Eye (tissue), 1 donor: Measurements from ENCODE around the gene F2R.
"Not testable (repeated sequence)": the region's sequence is repeated elsewhere in the genome, so short reads cannot be mapped to it uniquely, and the experiment has no call there.

ENCODE experiments used
- DNase-seq: peaks from one replicate; pipeline ENCODE4 v3.0.0-alpha.2; 2015

F2R gene

DNA sequence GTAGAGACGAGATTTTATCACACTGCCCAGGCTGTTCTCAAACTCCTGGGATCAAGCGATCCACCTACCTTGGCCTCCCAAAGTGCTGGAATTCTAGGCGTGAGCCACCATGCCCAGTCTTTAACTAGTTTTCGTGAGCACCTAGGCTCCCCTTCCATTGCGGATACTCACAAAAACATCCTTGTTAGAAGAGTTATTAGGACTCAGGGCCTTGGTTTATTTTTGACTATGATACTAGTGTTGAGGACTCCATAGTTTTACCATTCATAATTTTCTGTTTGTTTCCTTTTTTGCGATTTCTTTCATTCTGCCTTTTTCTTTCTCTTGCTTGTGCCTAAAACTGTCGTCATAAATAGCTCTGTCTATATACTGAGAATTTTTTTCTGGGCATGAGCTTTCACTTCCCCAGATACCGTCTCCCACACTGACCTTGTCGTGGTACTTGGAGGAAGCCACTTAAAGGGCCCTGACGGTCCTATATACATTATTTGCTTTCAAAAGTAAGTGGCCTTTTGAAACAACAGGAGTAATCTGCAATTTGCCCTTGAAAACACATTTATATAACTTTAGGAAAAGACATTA is 5.2 kb downstream of the F2R start:
- DNase-seq = no peak

DNA sequence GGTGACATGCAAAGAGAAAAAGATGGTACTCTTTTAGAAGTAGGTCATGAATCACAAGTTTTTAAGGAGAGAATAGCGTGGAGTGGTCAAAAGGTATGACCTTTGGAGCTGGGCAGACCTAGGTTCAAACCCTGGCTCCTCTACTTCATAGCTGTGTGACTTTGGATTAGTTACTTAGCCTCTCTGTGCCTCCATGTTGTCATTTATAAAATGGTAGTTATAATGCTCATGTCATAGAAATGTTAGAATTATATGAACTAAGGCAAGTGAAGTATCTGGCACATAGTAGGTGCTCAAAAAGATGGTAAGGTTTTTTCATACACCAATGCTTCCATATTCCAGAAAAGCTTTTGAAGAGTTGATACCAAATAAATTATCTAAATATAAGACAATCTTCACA is 7.3 kb downstream of the F2R start:
- no peak for DNase-seq

DNA sequence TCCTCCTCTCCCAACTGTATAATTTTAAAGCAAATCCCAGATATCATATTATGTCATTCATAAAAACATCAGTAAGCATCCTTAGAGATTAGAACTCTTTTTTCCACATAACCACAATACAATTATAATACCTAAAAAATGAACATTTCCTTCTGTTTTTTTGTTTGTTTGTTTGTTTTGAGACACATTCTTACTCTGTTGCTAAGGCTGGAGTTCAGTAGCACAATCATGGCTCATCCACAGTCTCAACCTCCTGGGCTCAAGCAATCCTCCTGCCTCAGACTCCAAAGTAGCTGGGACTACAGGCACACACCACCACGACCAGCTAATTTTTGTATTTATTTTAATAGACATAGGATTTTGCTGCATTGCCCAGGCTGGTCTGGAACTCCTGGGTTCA is 8.0 kb downstream of the F2R start:
- DNase-seq = no peak

DNA sequence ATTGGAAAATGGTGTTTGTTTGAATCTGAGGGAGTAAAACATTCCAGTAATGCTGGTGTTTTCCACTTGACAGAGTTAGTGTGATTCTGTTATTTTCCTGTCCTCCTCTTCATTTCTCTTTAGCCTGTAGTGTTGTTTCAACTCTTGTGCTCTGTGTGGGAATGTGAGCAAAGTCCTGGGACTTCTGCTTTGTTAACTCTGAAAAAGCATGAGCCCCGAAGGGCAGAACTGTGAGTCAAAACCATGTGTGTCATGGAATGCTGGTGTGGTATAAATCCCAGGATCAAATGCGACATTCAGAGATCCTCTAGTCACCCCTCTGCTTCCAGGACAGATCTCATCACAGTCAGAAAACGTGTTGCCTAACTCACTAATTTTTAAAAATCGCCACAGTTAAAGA is 8.9 kb downstream of the F2R start:
- no peak for DNase-seq

DNA sequence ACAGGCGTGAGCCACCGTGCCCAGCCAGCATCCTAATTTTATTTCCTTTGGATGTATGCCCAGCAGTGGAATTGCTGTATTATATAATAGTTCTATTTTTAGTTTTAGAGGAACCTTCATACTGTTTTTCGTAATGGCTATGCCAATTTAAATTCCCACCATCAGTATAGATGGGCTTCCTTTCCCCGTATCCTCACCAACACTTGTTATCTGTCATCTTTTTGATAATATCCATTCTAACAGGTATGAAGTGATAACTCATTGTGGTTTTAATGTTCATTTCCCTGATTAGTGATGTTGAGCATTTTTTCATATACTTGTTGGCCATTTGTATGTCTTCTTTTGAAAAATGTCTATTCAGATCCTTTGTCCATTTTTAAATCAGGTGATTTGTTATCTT is 13.0 kb downstream of the F2R start:
- DNase-seq = no peak

DNA sequence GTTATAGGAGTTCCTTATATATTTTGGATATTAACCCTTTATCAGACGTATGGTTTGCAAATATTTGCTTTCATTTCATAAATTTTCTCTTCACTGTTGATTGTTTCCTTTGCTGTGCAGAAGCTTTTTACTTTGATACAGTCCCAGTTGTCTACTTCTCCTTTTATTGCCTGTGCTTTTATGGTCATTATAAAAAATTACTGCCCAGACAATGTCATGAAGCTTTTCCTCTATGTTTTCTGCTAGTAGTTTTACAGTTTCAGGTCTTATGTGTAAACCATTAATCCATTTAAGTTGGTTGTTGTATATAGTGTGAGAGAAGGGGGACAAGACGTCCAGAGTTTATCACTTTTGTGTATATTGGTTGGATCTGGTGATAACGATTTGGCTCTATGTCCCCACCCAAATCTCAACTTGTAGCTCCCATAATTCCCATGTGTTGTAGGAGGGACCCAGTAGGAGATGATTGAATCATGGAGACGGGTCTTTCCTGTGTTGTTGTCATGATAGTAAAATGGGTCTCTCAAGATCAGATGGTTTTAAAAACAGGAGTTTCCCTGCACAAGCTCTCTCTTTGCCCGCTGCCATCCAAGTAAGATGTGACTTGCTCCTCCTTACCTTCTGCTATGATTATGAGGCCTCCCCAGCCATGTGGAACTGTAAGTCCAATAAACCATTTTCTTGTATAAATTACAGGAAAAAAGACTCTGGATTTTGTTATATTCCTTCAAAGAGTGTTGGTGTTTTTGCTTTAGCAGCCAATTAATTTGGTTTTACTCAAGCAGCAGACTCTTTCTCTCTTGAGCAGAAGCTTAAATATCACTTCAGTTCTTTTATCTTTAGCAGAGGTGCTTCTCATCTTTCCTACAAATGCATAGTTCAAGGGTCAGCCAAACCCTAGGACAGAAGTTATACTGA is 13.7 kb downstream of the F2R start:
- no peak for DNase-seq

DNA sequence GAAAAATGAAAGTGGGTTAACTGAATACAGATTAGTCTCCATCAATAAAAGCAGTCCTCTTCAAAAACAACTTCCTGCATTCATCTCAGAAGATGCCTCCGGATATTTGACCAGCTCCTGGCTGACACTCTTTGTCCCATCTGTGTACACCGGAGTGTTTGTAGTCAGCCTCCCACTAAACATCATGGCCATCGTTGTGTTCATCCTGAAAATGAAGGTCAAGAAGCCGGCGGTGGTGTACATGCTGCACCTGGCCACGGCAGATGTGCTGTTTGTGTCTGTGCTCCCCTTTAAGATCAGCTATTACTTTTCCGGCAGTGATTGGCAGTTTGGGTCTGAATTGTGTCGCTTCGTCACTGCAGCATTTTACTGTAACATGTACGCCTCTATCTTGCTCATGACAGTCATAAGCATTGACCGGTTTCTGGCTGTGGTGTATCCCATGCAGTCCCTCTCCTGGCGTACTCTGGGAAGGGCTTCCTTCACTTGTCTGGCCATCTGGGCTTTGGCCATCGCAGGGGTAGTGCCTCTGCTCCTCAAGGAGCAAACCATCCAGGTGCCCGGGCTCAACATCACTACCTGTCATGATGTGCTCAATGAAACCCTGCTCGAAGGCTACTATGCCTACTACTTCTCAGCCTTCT is 16.6 kb downstream of the F2R start:
- DNase-seq = no peak

DNA sequence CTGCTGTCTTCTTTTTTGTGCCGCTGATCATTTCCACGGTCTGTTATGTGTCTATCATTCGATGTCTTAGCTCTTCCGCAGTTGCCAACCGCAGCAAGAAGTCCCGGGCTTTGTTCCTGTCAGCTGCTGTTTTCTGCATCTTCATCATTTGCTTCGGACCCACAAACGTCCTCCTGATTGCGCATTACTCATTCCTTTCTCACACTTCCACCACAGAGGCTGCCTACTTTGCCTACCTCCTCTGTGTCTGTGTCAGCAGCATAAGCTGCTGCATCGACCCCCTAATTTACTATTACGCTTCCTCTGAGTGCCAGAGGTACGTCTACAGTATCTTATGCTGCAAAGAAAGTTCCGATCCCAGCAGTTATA is 17.1 kb downstream of the F2R start:
- no peak for DNase-seq

DNA sequence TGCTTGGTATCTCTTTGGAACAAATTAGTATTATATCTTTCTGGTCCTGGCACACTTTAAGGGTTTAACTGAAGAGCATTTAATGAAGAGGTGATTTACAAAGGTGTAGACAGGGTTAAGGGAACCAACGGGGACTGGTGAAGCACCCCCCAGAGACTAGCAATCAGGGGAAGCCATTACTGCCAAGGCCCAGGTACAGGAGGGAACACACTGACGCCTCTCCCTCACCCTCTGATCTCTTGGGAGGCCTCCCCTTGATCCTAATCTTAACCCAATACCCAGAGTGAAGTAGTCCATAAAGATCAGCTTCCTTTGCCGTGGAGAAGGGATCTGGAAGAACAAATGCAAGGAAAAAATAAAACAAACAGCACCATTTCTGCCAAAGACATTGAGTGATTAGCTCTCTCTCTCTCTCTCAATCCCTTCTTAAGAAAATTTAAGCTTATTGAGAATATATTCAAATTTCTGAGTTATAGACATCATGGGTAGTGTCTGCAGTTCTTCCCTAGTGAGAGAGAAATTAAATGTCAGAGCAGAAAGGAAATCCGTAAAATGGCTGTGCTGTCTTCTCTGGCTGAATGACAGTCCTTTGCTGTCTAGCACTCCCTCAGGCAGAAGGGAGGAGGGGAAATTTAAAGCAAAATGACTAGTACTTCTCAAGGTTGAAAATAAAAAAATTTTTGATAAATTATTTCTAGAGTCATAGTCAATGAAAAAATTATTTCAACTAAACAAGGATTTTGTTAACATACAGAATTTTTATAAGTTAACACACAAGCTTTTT is 20.0 kb downstream of the F2R start:
- DNase-seq = no peak

DNA sequence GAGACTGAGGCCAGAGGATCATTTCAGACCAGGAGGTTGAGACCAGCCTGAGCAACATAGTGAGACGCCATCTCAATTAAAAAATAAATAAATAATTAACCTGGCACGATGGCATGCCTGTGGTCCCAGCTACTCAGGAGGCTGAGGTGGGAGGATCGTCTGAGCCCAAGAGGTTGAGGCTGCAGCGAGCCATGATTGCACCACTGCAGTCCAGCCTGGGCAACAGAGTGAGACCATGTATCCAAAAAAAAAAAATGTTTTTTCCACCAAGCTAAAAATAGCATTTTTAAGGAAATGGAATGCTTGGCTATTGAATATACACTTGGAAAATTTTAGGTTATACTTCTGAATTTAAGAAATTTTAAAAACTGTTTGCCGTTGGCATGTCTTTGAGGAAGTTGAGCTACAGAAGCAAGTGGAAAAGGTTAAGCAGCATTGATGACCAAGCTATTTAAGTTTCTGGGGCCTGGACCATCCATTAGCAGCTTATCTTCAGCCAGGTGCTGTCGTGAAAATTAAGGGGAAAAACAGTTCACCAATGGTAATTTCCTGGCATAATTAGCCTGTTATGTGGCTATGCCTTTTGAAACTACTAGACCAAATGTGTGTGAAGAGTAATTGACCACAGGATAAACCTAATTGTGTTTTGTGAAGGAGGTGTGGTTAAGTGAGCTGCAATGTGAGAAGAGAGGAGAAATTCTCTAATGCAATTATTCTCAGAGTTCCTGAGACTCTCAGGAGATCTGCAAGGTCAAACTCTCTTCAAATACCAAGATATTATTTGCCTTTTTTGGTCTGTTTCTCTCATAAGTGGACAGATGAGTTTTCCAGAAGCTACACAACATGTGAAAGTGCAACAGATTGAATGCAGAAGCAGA is 21.0 kb downstream of the F2R start:
- no peak for DNase-seq

DNA sequence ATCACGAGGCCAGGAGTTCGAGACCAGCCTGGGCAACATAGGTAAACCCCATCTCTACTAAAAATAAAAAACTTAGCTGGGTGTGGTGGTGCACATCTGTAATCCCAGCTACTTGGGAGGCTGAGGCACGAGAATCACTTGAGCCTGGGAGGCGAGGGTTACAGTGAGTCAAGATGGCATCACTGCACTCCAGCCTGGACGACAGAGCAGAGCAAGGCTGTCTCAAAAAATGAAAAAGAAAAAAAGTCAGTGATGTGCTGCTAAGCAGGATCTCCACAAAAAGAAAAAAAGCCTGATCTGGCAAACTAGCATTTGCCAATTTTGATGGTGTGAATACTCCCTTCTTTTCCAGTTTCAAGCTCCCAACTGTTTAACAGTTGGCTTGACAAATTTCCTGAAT is 21.9 kb downstream of the F2R start:
- no peak for DNase-seq

DNA sequence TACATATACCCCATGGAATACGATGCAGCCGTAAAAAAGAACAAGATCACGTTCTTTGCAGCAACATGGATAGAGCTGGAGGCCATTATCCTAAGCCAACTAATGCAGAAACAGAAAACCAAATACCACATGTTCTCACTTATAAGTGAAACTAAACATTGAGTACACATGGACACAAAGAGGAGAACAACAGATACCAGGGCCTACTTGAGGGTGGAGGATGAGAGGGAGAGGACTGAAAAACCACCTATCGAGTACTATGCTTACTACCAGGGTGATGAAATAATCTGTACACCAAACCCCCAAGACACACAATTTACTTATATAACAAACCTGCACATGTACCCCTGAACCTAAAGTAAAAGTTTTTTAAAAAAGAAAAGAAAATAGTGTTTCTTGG is 25.6 kb downstream of the F2R start:
- not testable (repeated sequence) for DNase-seq

DNA sequence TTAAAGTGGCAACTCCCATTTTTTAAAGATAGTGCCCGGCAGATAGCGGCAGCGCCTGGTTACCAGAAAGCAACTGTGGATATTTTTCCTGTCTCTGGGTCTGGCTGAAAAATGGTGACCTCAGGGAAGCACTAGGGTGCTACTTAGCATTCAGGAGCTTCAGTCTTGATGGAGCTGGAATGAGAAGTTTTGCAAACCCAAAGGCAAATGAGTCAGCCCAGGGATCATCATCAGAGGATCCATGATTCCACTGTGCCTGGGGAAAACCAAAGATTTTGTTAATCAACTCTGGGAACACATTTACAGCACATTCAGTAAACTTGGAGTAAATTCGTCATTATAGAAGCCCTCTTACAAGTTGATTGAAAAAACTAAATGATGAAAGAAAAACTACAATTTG is 26.7 kb downstream of the F2R start:
- no peak for DNase-seq

DNA sequence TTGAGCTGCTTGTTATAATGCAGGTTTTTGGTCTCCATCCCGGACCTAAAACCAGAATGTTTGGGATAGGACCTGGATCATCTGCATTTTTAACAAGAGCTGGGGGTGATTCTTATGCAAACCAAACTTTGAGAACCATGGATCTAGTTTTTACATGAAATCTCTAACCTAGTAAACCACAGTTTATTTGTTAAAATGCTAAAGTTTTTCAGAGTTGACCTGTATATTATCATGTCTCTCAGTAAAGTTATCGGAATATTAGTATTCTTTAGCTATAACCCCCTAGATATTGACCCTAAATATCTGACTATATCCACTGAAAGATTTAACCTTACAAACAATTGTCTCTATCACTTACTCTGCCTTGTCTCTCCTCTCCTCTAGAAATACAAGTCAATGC is 28.7 kb downstream of the F2R start:
- DNase-seq = no peak

DNA sequence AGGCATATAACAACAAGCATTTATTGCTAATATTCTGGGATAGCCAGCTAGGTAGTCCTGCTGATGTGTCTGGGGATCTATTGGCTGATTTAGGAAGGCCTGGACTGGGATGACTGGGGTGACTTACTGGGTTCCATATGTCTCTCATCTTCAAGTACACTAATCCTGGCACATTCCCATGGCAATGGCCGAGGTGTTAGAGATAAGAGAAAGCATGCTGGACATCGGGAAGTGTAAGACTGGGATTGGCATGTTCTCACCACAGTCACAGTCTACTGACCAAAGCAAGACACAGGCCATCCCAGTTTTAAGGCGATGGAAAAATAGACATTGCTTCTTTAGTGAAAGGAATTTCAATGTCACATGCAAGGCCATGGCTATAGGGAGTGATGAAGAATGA is 29.7 kb downstream of the F2R start:
- DNase-seq = no peak

DNA sequence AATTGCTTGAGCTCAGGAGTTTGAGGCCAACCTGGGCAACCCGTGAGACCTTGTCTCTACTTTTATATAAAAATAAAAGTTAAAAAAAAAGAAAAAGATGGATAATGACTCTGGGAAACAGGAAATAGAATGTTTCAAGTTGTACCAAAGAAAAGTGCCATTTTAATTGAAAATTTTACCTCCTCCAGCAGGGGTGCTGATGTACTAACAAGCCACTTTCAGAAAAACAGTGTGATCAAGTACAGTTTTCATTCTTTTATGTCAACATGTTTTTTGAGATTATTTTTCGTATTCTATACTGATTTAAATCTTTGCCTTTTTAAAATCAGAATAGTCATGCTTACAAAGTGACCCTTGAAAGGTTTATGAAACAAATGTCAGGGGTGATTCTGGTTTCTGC is 30.8 kb downstream of the F2R start:
- DNase-seq = no peak

DNA sequence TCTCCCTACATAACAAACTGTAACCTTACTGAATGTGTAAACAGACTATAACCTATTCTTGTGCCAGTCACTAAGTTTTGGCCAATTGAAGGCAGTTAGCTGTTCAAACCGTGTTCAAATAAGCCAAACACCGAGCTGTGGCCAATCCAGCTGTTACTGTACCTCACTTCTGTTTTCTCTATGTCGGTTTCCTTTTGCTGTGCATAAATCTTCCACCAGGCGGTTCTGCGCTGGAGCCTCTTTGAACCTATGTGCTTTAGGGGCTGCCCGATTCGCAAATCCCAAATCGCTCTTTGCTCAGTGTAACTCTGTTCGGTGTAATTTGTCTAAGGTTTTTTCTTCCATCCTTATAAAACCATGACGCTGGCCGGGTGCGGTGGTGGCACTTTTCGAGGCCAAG is 31.8 kb downstream of the F2R start:
- no peak for DNase-seq

DNA sequence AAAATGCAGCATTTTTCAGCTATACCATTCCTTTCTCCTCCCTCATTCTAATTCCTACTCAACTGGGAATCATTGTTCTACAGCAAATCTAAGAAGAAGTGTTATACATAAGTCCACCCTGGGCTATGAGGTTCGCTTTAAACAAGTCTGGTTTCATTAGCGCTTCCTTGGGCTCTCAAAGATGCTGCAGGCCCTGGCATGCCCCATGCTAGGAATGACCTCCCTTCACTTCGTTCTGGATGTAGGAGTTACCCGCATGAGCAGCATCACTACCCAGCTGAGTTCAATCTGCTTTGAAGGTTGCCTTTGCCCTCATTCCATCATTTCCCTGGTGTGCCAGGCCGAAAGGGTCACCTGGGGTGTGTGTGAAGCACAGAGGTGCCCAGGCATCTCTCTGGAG is 35.4 kb downstream of the F2R start:
- no peak for DNase-seq

DNA sequence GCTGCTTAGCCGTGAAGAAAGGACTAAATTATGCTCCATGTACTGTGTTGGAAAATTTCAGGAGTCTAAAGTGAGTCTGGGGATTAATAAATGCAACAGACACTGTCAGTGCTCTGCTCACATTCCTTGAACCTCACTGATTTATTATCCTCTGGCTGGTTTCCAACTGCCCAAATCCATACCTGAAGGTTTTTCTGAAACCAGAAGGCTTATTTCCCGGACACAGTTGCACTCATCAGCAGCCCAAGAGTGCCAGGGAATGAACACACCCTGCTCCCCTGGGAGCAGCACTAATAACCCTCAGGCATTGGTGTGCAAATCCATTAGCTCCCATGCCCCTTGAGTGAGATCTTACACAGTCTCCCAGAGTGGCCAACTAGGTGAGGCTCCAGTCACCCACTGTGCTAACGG is 38.7 kb downstream of the F2R start:
- no peak for DNase-seq

DNA sequence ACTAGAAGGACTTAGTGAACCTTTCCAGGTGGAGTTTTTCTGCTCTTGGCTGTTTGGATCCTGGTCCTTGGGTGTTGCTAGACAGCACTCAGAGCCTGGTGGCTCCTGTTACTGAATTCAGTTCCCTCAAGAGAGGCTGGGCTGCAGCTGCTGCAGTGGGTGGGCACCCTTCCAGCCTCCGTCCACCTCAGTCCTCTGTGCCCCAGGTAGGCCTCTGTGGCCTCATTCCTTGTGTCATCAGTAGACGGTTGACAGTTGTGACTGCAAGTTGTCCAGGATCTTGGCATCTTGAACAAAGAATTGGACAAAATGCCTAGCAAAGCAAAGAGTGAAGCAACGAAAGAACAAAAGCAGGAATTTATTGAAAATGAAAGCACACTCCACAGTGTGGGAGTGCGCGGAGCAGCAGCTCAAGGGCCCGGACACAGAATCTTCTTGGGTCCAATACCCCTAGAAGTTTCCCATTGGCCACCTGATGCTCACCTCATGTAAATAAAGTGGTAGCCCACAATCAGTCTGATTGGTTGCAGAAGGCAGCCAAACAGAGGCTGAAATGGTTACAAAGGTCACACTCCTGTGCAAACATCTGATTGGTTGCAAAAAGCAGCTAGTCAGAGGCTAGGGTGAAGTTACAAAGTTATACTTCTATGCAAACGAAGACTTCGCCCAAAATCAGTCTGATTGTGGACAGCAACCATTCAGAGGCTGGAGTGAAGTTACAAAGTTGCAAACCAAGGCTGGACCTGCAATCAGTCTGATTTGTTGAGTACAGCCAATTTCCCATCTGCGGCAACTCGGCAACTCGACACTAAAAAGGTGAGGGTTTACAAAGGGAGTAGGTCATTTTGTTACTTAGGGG is 40.1 kb downstream of the F2R start:
- DNase-seq = no peak

DNA sequence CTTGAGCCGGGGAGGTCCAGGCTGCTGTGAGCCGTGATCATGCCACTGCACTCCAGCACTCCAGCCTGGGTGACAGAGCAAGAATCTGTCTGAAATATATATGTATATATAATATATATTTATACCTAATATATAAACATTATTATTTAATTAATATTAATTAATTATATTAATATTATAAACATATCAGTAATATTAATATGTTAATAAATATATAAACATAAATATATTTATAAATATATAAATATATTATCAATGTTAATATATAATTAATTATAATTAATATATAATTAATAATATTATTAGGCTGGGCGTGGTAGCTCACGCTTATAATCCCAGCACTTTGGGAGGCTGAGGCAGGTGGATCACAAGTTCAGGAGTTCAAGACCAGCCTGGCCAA is 41.1 kb downstream of the F2R start:
- DNase-seq = no peak
